K562 (cell line): Measurements from ENCODE around the gene DMBT1. TPM values are rescaled to one million over a fixed set of nuclear protein-coding genes. Genes with fewer than 3 reads are reported as not detected.

Experiments used
- ATAC-seq: fragments of 200-7000 bp; cut with Tn5 transposase; 3 replicates; pipeline ENCODE4 v1.9.1; 2020; ENCODE audit warnings: moderate library complexity
- BruUV-seq: library from RNA; stranded (reverse); fragments of 400-500 nt; replicated peaks from 2 replicates; lab custom pipeline; 2021; lab: Mats Ljungman, UMichigan
- CTCF ChIA-PET: fragments of 300-600 bp; formaldehyde crosslinking; extraction: SDS; loops from one replicate; lab custom pipeline; 2021; ENCODE audit warnings: low intra/inter-chr PET ratio; lab: Yijun Ruan, JAX
- POLR2A ChIA-PET: fragments of 300-600, 350-650 bp; sonication (Branson Sonifier 250); formaldehyde crosslinking; extraction: SDS; loops from one replicate; lab custom pipeline; 2021; ENCODE audit warnings: antibody characterized with exemption, inconsistent platforms; lab: Yijun Ruan, JAX
- DNase-seq, 4 experiments: peaks; one replicate each; pipeline versions ENCODE4 v3.0.0 to v3.0.0-alpha.2; 2011 to 2018; ENCODE audit warnings: low spot score in 3 of 4, mixed read lengths in 3 of 4; ENCODE audit errors: extremely low read depth in 1 of 4
- FAIRE-seq: peaks from 2 replicates; lab custom pipeline; 2011; peaks lifted over from hg19 to GRCh38; lab: Jason Lieb, UNC
- H2AFZ ChIP-seq: 2 replicates; pipeline ENCODE4 v1.6.0; 2011; ENCODE audit warnings: low read depth, low read length, control low read depth, inconsistent platforms
- H3K27ac ChIP-seq: fragments of 200-600 bp; 3 replicates; pipeline ENCODE4 v1.8.0; 2011; ENCODE audit warnings: low read depth, mild to moderate bottlenecking, control low read depth, inconsistent platforms, low read length, moderate library complexity, mixed read lengths; ENCODE audit errors: extremely low read depth
- H3K27me3 ChIP-seq, 2 experiments: fragments of 300-600 bp in 1 of 2; 2 replicates in 1 of 2; 3 replicates in 1 of 2; pipeline versions ENCODE4 v1.6.0 to v1.8.0; 2011; ENCODE audit warnings: inconsistent platforms in 2 of 2, low read length in 2 of 2, mild to moderate bottlenecking in 1 of 2, mixed read lengths in 1 of 2, moderate library complexity in 1 of 2; ENCODE audit not compliant: control insufficient read depth in 2 of 2, insufficient read depth in 2 of 2
- H3K36me3 ChIP-seq: fragments of 300-600 bp; 3 replicates; pipeline ENCODE4 v1.8.0; 2011; ENCODE audit warnings: mild to moderate bottlenecking, low read length, inconsistent platforms; ENCODE audit not compliant: control insufficient read depth, insufficient read depth
- H3K4me1 ChIP-seq, 2 experiments: fragments of 200-600 bp in 1 of 2; replicated peaks in 1 of 2; 2 replicates in 1 of 2; 3 replicates in 1 of 2; pipeline versions ENCODE4 v1.5.1 to v1.8.0; 2011; ENCODE audit warnings: inconsistent platforms in 2 of 2, low read length in 2 of 2, mild to moderate bottlenecking in 1 of 2, mixed read lengths in 1 of 2, moderate library complexity in 1 of 2; ENCODE audit not compliant: control insufficient read depth in 2 of 2, insufficient read depth in 2 of 2
- H3K4me2 ChIP-seq: 2 replicates; pipeline ENCODE4 v1.6.1; 2011; ENCODE audit warnings: low read length, control low read depth, inconsistent platforms, mixed read lengths; ENCODE audit not compliant: insufficient read depth
- H3K4me3 ChIP-seq: fragments of 200-600 bp; sonication (generic), shearing (Covaris generic); 2 replicates; pipeline ENCODE4 v1.5.1; 2016; ENCODE audit warnings: control low read depth, inconsistent platforms
- H3K79me2 ChIP-seq: fragments of 200-600 bp; 3 replicates; pipeline ENCODE4 v1.8.0; 2011; ENCODE audit warnings: low read length, inconsistent platforms; ENCODE audit not compliant: control insufficient read depth, insufficient read depth
- H3K9ac ChIP-seq, 2 experiments: 2 replicates each; pipeline versions ENCODE4 v1.6.0 to v1.6.1; 2011; ENCODE audit warnings: low read depth in 2 of 2, low read length in 2 of 2, control low read depth in 1 of 2, inconsistent platforms in 1 of 2, mild to moderate bottlenecking in 1 of 2, mixed read lengths in 1 of 2; ENCODE audit not compliant: insufficient read depth in 1 of 2
- H3K9me1 ChIP-seq: one replicate; pipeline ENCODE4 v1.6.0; 2011; ENCODE audit warnings: inconsistent platforms, mild to moderate bottlenecking, low read length, moderate library complexity; ENCODE audit not compliant: control insufficient read depth, insufficient read depth
- H3K9me3 ChIP-seq: replicated peaks from 2 replicates; pipeline ENCODE4 v1.5.1; 2011; ENCODE audit warnings: low read depth, low read length, inconsistent platforms; ENCODE audit not compliant: control insufficient read depth, insufficient read depth
- H4K20me1 ChIP-seq: replicated peaks from 2 replicates; pipeline ENCODE4 v1.6.1; 2011; ENCODE audit warnings: low read length, inconsistent platforms, mixed read lengths; ENCODE audit not compliant: control insufficient read depth, insufficient read depth
- CBFB ChIP-seq: sonication (generic); formaldehyde crosslinking; IDR thresholded peaks from 2 replicates; pipeline ENCODE4 v1.4.0; 2020; ENCODE audit warnings: mild to moderate bottlenecking, missing genetic modification reagents
- CCAR2 ChIP-seq: fragments of 200-400 bp; formaldehyde crosslinking; IDR thresholded peaks from 2 replicates; pipeline ENCODE4 v1.6.1; 2017; ENCODE audit warnings: mild to moderate bottlenecking, low read depth, low read length
- CUX1 ChIP-seq: fragments of 200-800 bp; sonication (Bioruptor generic); IDR thresholded peaks from 2 replicates; pipeline ENCODE4 v1.6.1; 2016; ENCODE audit warnings: missing genetic modification characterization, missing compliant biosample characterization
- HNRNPL ChIP-seq: fragments of 200-400 bp; formaldehyde crosslinking; IDR thresholded peaks from 2 replicates; pipeline ENCODE4 v1.6.1; 2017; ENCODE audit warnings: low read depth, mild to moderate bottlenecking, low read length
- KDM1A ChIP-seq, 2 experiments: fragments of 450-650 bp; IDR thresholded peaks; 2 replicates each; pipeline ENCODE4 v1.6.1; 2016; ENCODE audit warnings: mild to moderate bottlenecking in 2 of 2
- MTA1 ChIP-seq: fragments of 450-650 bp; IDR thresholded peaks from 2 replicates; pipeline ENCODE4 v1.6.1; 2017; ENCODE audit warnings: borderline replicate concordance
- NCOA1 ChIP-seq: fragments of 450-650 bp; IDR thresholded peaks from 2 replicates; pipeline ENCODE4 v1.6.1; 2016; ENCODE audit warnings: low read depth
- NFYB ChIP-seq: IDR thresholded peaks from 2 replicates; pipeline ENCODE4 v1.6.1; 2011; ENCODE audit warnings: mild to moderate bottlenecking, moderate library complexity; ENCODE audit not compliant: insufficient read length; ENCODE audit errors: extremely low read depth
- PPARD ChIP-seq: fragments of 250-450 bp; sonication (Bioruptor Pico); IDR thresholded peaks from 2 replicates; pipeline ENCODE4 v1.8.0; 2022; ENCODE audit warnings: inconsistent platforms, mild to moderate bottlenecking, moderate library complexity
- RAD21 ChIP-seq, 2 experiments: fragments of 250-450 bp in 1 of 2; fragments of 450-650 bp in 1 of 2; sonication (Bioruptor Pico) in 1 of 2; formaldehyde crosslinking in 1 of 2; IDR thresholded peaks in 1 of 2; conservative IDR thresholded peaks in 1 of 2; 2 replicates each; pipeline versions ENCODE4 v1.4.0 to v1.8.0; 2020 to 2022; ENCODE audit warnings: mild to moderate bottlenecking in 2 of 2, moderate library complexity in 1 of 2
- RBM14 ChIP-seq: fragments of 200-400 bp; formaldehyde crosslinking; IDR thresholded peaks from 2 replicates; pipeline ENCODE4 v1.6.1; 2018; ENCODE audit warnings: low read depth, mild to moderate bottlenecking, low read length, moderate library complexity, borderline replicate concordance; ENCODE audit not compliant: insufficient read depth
- RFX1 ChIP-seq: fragments of 450-650 bp; IDR thresholded peaks from 2 replicates; pipeline ENCODE4 v1.6.1; 2016; ENCODE audit warnings: mild to moderate bottlenecking, moderate library complexity
- SAP30 ChIP-seq: fragments of 200-600 bp; sonication (generic); IDR thresholded peaks from 2 replicates; pipeline ENCODE4 v1.6.1; 2012; ENCODE audit warnings: borderline replicate concordance, low read depth, mild to moderate bottlenecking, moderate library complexity, low read length, control low read depth, inconsistent platforms; ENCODE audit not compliant: insufficient read depth, poor library complexity, severe bottlenecking
- TSC22D4 ChIP-seq: fragments of 450-650 bp; IDR thresholded peaks from 2 replicates; pipeline ENCODE4 v1.6.1; 2016; ENCODE audit warnings: missing genetic modification characterization, missing biosample characterization, control low read depth
- ZNF449 ChIP-seq: fragments of 250-450 bp; sonication (Bioruptor Pico); IDR thresholded peaks from 2 replicates; pipeline ENCODE4 v1.8.0; 2022; ENCODE audit warnings: moderate library complexity, mild to moderate bottlenecking, inconsistent platforms
- ZNF589 ChIP-seq: fragments of 200-800 bp; sonication (Bioruptor generic); IDR thresholded peaks from 2 replicates; pipeline ENCODE4 v1.6.1; 2016; ENCODE audit warnings: low read depth, missing genetic modification characterization, missing compliant biosample characterization
- WGBS: fragments of 100-300 bp; shearing (Covaris generic); methylation state at CpG from one replicate; pipeline ENCODE4 v1.1.6; 2016; ENCODE audit warnings: low coverage, mixed read lengths; ENCODE audit not compliant: insufficient coverage; ENCODE audit errors: missing lambda C conversion rate; 5-methylcytosine and 5-hydroxymethylcytosine counted together
- in situ Hi-C: fragments of 300-500 bp; cut with MboI; formaldehyde crosslinking; loops from 4 replicates; pipeline ENCODE4 v1.15.0; 2018; ENCODE audit warnings: inconsistent platforms, mixed read lengths
- intact Hi-C: fragments of 100-400 bp; cut with micrococcal nuclease; formaldehyde crosslinking; loops from 2 replicates; pipeline ENCODE4 v1.14.2; 2022
- polyA plus RNA-seq, 8 experiments: library from polyadenylated mRNA; depleted of rRNA in 4 of 8; stranded (reverse) in 5 of 8; unstranded in 3 of 8; fragments of >200 nt; fragmentation: Nextera tagmentation in 2 of 8; fragmentation: Illumina TruSeq in 1 of 8; extraction: Ambion mirVana in 2 of 8; extraction: Trizol in 1 of 8; gene quantifications; 2 replicates each; pipeline versions ENCODE4 v1.2.1 to v1.2.3, GENCODE V29; 2011 to 2014; ENCODE audit warnings: inconsistent platforms in 1 of 8, missing spikeins in 1 of 8
- total RNA-seq, 7 experiments: library from RNA; depleted of rRNA in 6 of 7; stranded (reverse); fragments of >200 nt in 6 of 7; fragmentation: Illumina TruSeq in 2 of 7; extraction: Trizol in 2 of 7; gene quantifications; 2 replicates each; pipeline versions ENCODE4 v1.2.1 to v1.2.3, GENCODE V29; 2011 to 2021; ENCODE audit warnings: low replicate concordance in 1 of 7

The DMBT1 gene
- total and polyA plus RNA-seq, 9 of the 15 experiments (the other 6 are each of a cell fraction or from before 2014, with no cell fraction given): 0.01 to 0.07 TPM; not detected in 7

DNA sequence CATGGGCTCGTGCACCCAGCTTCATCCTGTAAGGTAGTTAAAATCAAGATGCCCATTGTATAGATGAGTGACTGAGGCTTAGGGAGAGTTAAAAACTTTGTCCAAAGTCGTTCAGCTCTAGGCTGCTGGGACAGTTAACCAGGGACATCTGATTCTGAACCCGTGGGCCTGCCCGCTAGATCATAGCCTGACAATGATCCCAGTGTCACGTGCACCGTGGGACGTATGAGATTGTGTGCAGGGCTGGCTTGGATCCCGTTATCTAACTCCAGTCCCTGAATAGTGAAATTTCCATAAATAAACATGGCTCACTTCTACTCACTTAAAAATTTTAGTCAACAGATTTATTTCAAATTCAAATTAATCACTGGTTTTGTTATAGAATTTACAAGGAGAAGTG lies 114.2 kb downstream of the DMBT1 start:
- no TSS peak for BruUV-seq
- POLR2A ChIA-PET: interaction anchor here (0.6 kb wide), 1 partner anchor 30 kb away, joined by 3 read pairs; no protein-coding TSS in a partner anchor
- TF ChIP-seq NCOA1: no peak
- no peak for TF ChIP-seq MTA1
- no peak for TF ChIP-seq SAP30
- TF ChIP-seq HNRNPL: no peak
- no peak for TF ChIP-seq CBFB (CRISPR knock-in tag)
- TF ChIP-seq TSC22D4 (tag): no peak
- no peak for TF ChIP-seq RBM14
- TF ChIP-seq KDM1A (IDR thresholded peaks at IDR 0.05): no peak
- no peak for TF ChIP-seq NFYB
- TF ChIP-seq RAD21 (CRISPR knock-in tag; conservative IDR thresholded peaks at IDR 0.05 in 1 of 2, IDR thresholded peaks at IDR 0.05 in 1 of 2): no peak
- TF ChIP-seq ZNF449 (CRISPR knock-in tag): no peak
- TF ChIP-seq CUX1 (CRISPR knock-in tag): no peak
- TF ChIP-seq RFX1: no peak
- TF ChIP-seq PPARD: no peak
- TF ChIP-seq CCAR2: no peak
- TF ChIP-seq ZNF589 (CRISPR knock-in tag): no peak

More for the DNA sequence above, 114.2 kb downstream of the DMBT1 start:
- in situ Hi-C loops (no loop called here), intact Hi-C loops (no loop called here)
- Histone ChIP-seq H3K9me1 (no peaks in the 10 kb centered on the region), H3K9me3 (no peaks in the 10 kb centered on the region), H2AFZ (no peak overlapping the region), H3K79me2 (no peaks in the 10 kb centered on the region), H3K27me3 (peaks cover 0 to 4% of the 10 kb centered on the region in 2 experiments; a peak in 1 of 5 replicates), H3K4me1 (no peaks in the 10 kb centered on the region), H3K4me2 (no peak overlapping the region), H4K20me1 (no peaks in the 10 kb centered on the region), H3K36me3 (no peaks in the 10 kb centered on the region), H3K9ac (no peak overlapping the region), H3K4me3 (no peak overlapping the region), H3K27ac (no peak overlapping the region)
- DNase-seq (no peak), FAIRE-seq (no peak), ATAC-seq (no peak)
- CTCF ChIA-PET: no interaction called here
- 0% methylated on average over 8 of the region's 8 CpGs for WGBS
